SK-N-SH (cell line): ENCODE data around the gene KRTAP12-2. TPM values are rescaled to one million over a fixed set of nuclear protein-coding genes. Genes with fewer than 3 reads are reported as not detected.

ENCODE experiments used
- CTCF ChIA-PET: fragments of 300-600, 350-600 bp; formaldehyde crosslinking; extraction: SDS; loops from one replicate; lab custom pipeline; 2021; lab: Yijun Ruan, JAX
- POLR2A ChIA-PET: fragments of 350-600 bp; sonication (Branson Sonifier 250); formaldehyde crosslinking; extraction: SDS; loops from one replicate; lab custom pipeline; 2020; ENCODE audit warnings: antibody characterized with exemption, inconsistent platforms; lab: Yijun Ruan, JAX
- DNase-seq: peaks from one replicate; pipeline ENCODE4 v3.0.0; 2012
- H2AFZ ChIP-seq: fragments of 200-600 bp; sonication (generic); 2 replicates; pipeline ENCODE4 v1.8.1; 2016; ENCODE audit warnings: antibody characterized with exemption, mild to moderate bottlenecking, low read depth
- H3F3A ChIP-seq: fragments of 200-600 bp; sonication (generic); replicated peaks from 2 replicates; pipeline ENCODE3; 2016; ENCODE audit warnings: antibody characterized with exemption, mild to moderate bottlenecking; ENCODE audit not compliant: insufficient read depth
- H3K27ac ChIP-seq, 2 experiments: fragments of 200-500 bp in 1 of 2; fragments of 200-600 bp in 1 of 2; sonication (Bioruptor generic) in 1 of 2; sonication (generic), shearing (Covaris generic) in 1 of 2; 2 replicates each; pipeline versions ENCODE4 v1.5.1 to v1.6.1; 2014 to 2016; ENCODE audit warnings: low read depth in 2 of 2, inconsistent platforms in 1 of 2, low read length in 1 of 2, mild to moderate bottlenecking in 1 of 2, mixed read lengths in 1 of 2
- H3K27me3 ChIP-seq: fragments of 200-600 bp; sonication (generic), shearing (Covaris generic); 2 replicates; pipeline ENCODE4 v1.6.1; 2016; ENCODE audit warnings: mixed run types; ENCODE audit not compliant: insufficient read depth
- H3K36me3 ChIP-seq, 2 experiments: fragments of 200-500 bp in 1 of 2; fragments of 200-600 bp in 1 of 2; sonication (Bioruptor generic) in 1 of 2; sonication (generic) in 1 of 2; replicated peaks in 1 of 2; 2 replicates each; pipeline versions ENCODE3 to v1.5.1; 2014 to 2016; ENCODE audit warnings: low read length in 1 of 2, mild to moderate bottlenecking in 1 of 2; ENCODE audit not compliant: insufficient read depth in 2 of 2, control insufficient read depth in 1 of 2
- H3K4me1 ChIP-seq, 2 experiments: fragments of 200-500 bp in 1 of 2; fragments of 200-600 bp in 1 of 2; sonication (Bioruptor generic) in 1 of 2; sonication (generic), shearing (Covaris generic) in 1 of 2; 2 replicates each; pipeline versions ENCODE4 v1.5.1 to v1.6.1; 2014 to 2016; ENCODE audit warnings: low read depth in 1 of 2, low read length in 1 of 2, mixed run types in 1 of 2; ENCODE audit not compliant: insufficient read depth in 2 of 2, control insufficient read depth in 1 of 2
- H3K4me2 ChIP-seq: fragments of 200-600 bp; sonication (generic), shearing (Covaris generic); 2 replicates; pipeline ENCODE4 v1.6.1; 2017; ENCODE audit warnings: mixed run types
- H3K4me3 ChIP-seq, 2 experiments: fragments of 200-500 bp in 1 of 2; fragments of 200-600 bp in 1 of 2; sonication (Bioruptor generic) in 1 of 2; sonication (generic), shearing (Covaris generic) in 1 of 2; 2 replicates each; pipeline versions ENCODE4 v1.5.1 to v1.8.1; 2014 to 2016; ENCODE audit warnings: low read depth in 2 of 2, inconsistent platforms in 1 of 2, low read length in 1 of 2, mild to moderate bottlenecking in 1 of 2, mixed read lengths in 1 of 2, moderate library complexity in 1 of 2
- H3K79me2 ChIP-seq: fragments of 200-600 bp; sonication (generic); 2 replicates; pipeline ENCODE4 v1.8.1; 2017; ENCODE audit warnings: mild to moderate bottlenecking; ENCODE audit not compliant: insufficient read depth
- H3K9ac ChIP-seq: fragments of 200-600 bp; sonication (generic); 2 replicates; pipeline ENCODE4 v1.6.1; 2017; ENCODE audit warnings: mixed run types
- H3K9me2 ChIP-seq: fragments of 200-600 bp; sonication (generic); 2 replicates; pipeline ENCODE4 v1.6.1; 2017; ENCODE audit warnings: mixed run types
- H3K9me3 ChIP-seq: fragments of 200-600 bp; sonication (generic); 2 replicates; pipeline ENCODE4 v1.6.1; 2017; ENCODE audit warnings: mixed run types, mild to moderate bottlenecking, moderate library complexity
- H4K20me1 ChIP-seq: fragments of 200-600 bp; sonication (generic); 2 replicates; pipeline ENCODE4 v1.6.1; 2017; ENCODE audit warnings: mild to moderate bottlenecking, mixed run types; ENCODE audit not compliant: insufficient read depth
- CTCF ChIP-seq: fragments of 200-600 bp; sonication (generic); IDR thresholded peaks from 2 replicates; pipeline ENCODE4 v1.6.1; 2017; ENCODE audit warnings: antibody characterized with exemption, mild to moderate bottlenecking, moderate library complexity
- EP300 ChIP-seq, 2 experiments: IDR thresholded peaks; 2 replicates each; pipeline versions ENCODE4 v1.4.0 to v1.6.1; 2012; ENCODE audit warnings: borderline replicate concordance in 1 of 2, low read depth in 1 of 2, low read length in 1 of 2
- FOXM1 ChIP-seq: IDR thresholded peaks from 2 replicates; pipeline ENCODE4 v1.4.0; 2012; ENCODE audit warnings: low read depth, mild to moderate bottlenecking
- JUND ChIP-seq: IDR thresholded peaks from 2 replicates; pipeline ENCODE4 v1.4.0; 2012
- MEF2A ChIP-seq: IDR thresholded peaks from 2 replicates; pipeline ENCODE4 v1.4.0; 2012; ENCODE audit warnings: low read depth, borderline replicate concordance
- MXI1 ChIP-seq: IDR thresholded peaks from 2 replicates; pipeline ENCODE4 v1.6.1; 2012; ENCODE audit warnings: mild to moderate bottlenecking, low read depth, low read length, improper control_type of control experiment
- NFIC ChIP-seq: IDR thresholded peaks from 2 replicates; pipeline ENCODE4 v1.4.0; 2012; ENCODE audit warnings: borderline replicate concordance
- RAD21 ChIP-seq: IDR thresholded peaks from 2 replicates; pipeline ENCODE4 v1.6.1; 2012; ENCODE audit warnings: mild to moderate bottlenecking, low read length
- SMC3 ChIP-seq: IDR thresholded peaks from 2 replicates; pipeline ENCODE4 v1.6.1; 2012; ENCODE audit warnings: low read depth, low read length, improper control_type of control experiment
- TAF1 ChIP-seq: IDR thresholded peaks from 2 replicates; pipeline ENCODE4 v1.6.1; 2012; ENCODE audit warnings: low read depth, mild to moderate bottlenecking, low read length, moderate library complexity, borderline replicate concordance
- YY1 ChIP-seq: IDR thresholded peaks from 2 replicates; pipeline ENCODE4 v1.4.0; 2012; ENCODE audit warnings: low read depth, mild to moderate bottlenecking
- ZBTB33 ChIP-seq: IDR thresholded peaks from 2 replicates; pipeline ENCODE4 v1.4.0; 2012; ENCODE audit warnings: low read depth, borderline replicate concordance
- WGBS: methylation state at CpG from one replicate; pipeline ENCODE4 v1.1.6; 2017; ENCODE audit warnings: low lambda C conversion rate; 5-methylcytosine and 5-hydroxymethylcytosine counted together
- polyA plus RNA-seq, 3 experiments: library from polyadenylated mRNA; depleted of rRNA; stranded (reverse); fragments of >200 nt; gene quantifications; 2 replicates each; pipeline ENCODE4 v1.2.3, GENCODE V29; 2012
- TF ChIP-seq, protein P1 (sequence below): IDR thresholded peaks from 2 replicates; pipeline ENCODE4; 2012

Gene KRTAP12-2
- polyA plus RNA-seq, 1 of the 3 experiments (the other 2 are of a cell fraction), result not detected

DNA sequence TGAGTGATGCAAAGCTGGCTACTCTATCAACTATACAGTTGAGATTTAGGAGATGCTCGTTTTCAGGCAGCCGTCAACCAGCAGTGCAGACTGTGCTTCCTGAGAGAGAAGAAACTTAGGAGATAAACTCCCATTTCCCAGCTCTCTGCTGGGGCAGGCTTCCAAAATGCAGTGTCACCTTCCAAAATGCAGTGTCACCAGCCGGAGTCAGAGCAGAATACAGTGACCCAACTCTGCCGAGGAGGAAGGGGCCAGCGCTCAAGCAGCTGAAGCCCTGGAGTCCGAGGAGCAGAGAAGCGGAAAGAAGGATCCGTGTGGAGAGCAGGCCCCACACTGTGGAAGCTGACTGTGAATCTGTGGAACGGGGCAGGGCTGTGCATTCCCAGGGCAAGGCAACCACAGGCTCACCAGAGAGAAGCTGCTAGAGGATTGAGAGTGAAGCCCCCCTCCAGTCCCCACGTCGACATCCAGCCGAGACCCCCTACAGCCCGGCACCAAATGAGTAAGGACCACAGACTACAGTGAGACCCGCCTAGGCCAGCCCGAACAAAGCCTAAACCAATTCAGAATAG is 15.9 kb upstream of the KRTAP12-2 start:
- TF ChIP-seq NFIC, result no peak
- TF ChIP-seq CTCF, result no peak
- no peak for TF ChIP-seq ZBTB33
- TF ChIP-seq, protein P1, sequence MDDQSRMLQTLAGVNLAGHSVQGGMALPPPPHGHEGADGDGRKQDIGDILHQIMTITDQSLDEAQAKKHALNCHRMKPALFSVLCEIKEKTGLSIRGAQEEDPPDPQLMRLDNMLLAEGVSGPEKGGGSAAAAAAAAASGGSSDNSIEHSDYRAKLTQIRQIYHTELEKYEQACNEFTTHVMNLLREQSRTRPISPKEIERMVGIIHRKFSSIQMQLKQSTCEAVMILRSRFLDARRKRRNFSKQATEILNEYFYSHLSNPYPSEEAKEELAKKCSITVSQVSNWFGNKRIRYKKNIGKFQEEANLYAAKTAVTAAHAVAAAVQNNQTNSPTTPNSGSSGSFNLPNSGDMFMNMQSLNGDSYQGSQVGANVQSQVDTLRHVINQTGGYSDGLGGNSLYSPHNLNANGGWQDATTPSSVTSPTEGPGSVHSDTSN, result no peak
- TF ChIP-seq YY1, result no peak
- no peak for TF ChIP-seq TAF1
- TF ChIP-seq EP300 (IDR thresholded peaks at IDR 0.05; ENCODE audit: borderline replicate concordance in 1 of 2, low read depth in 1 of 2, low read length in 1 of 2), result no peak
- no peak for TF ChIP-seq MEF2A
- no peak for TF ChIP-seq SMC3
- no peak for TF ChIP-seq JUND
- TF ChIP-seq MXI1, result no peak
- no peak for TF ChIP-seq RAD21
- no peak for TF ChIP-seq FOXM1
- H3K9me2 ChIP-seq, result no peaks in the 10 kb centered on the region
- ChIA-PET CTCF (interaction anchor here (1.1 kb wide), 1 partner anchor 9 kb away, joined by 3 read pairs; no protein-coding TSS in a partner anchor), POLR2A (no interaction called here)
- H3K27me3 ChIP-seq, result peaks cover 38% of the 10 kb centered on the region
- no peak overlapping the region for H3K9ac ChIP-seq
- H3K4me3 ChIP-seq, result no peak overlapping the region
- no peak for DNase-seq
- H3K9me3 ChIP-seq, result no peaks in the 10 kb centered on the region
- no peaks in the 10 kb centered on the region for H4K20me1 ChIP-seq
- H2AFZ ChIP-seq, result no peak overlapping the region
- no peak overlapping the region for H3K27ac ChIP-seq
- WGBS, result 8% methylated on average over 15 of the region's 15 CpGs
- no peak overlapping the region for H3K4me2 ChIP-seq
- H3K4me1 ChIP-seq, result no peaks in the 10 kb centered on the region
- H3K36me3 ChIP-seq, result no peaks in the 10 kb centered on the region
- no peaks in the 10 kb centered on the region for H3F3A ChIP-seq
- no peaks in the 10 kb centered on the region for H3K79me2 ChIP-seq
